GM13976 (cell line): ENCODE data around the gene NEDD4L.

Source experiments
- DNase-seq: peaks from one replicate; pipeline ENCODE4 v3.0.0; 2012; ENCODE audit warnings: low spot score
- CTCF ChIP-seq: IDR thresholded peaks from 2 replicates; pipeline ENCODE4 v1.5.1; 2012; ENCODE audit warnings: borderline replicate concordance, mild to moderate bottlenecking; ENCODE audit not compliant: insufficient read depth; ENCODE audit errors: extremely low read depth, missing control alignments, control extremely low read depth
- in situ Hi-C: fragments of 300-500 bp; cut with MboI; formaldehyde crosslinking; loops from one replicate; pipeline ENCODE4 v1.12.0; 2022; ENCODE audit warnings: low sequenced_read_pairs, mixed read lengths, inconsistent platforms; ENCODE audit not compliant: unreplicated experiment

NEDD4L gene

GRCh38 chr18:58188996-58189395, 145.0 kb downstream of the NEDD4L start:
- TF ChIP-seq CTCF: no peak
- in situ Hi-C loops: loop anchor here (25.0 kb wide), 1 partner anchor 573 kb away; no protein-coding TSS in a partner anchor
- DNase-seq: no peak

GRCh38 chr18:58190842-58191530, 147.0 kb downstream of the NEDD4L start:
- no peak for DNase-seq
- in situ Hi-C loops: loop anchor here (25.0 kb wide), 1 partner anchor 571 kb away; no protein-coding TSS in a partner anchor
- no peak for TF ChIP-seq CTCF

GRCh38 chr18:58191626-58192025, 147.6 kb downstream of the NEDD4L start:
- in situ Hi-C loops: loop anchor here (25.0 kb wide), 1 partner anchor 571 kb away; no protein-coding TSS in a partner anchor
- no peak for TF ChIP-seq CTCF

DNA sequence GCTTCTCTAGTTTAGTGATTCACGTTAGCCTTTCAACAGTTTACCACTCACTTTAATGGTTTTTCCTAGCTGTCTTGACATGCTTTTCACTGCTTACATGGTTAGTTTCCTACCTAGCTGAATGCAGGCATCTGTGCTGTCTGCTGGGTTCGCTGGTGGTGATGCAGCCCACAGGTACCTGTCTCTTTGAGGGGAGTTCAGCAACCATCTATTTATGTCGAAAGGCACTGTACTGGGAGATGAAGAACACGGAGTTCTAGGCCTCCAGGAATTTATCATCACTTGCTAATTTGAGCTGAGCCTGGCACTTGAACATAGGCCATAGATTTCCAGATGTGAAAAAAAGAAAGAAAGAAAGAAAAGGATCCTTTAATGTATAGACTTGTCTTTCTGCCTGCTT, 148.5 kb downstream of the NEDD4L start:
- no peak for DNase-seq
- TF ChIP-seq CTCF: no peak
- in situ Hi-C loops: loop anchor here (25.0 kb wide), 1 partner anchor 570 kb away; no protein-coding TSS in a partner anchor

More at GRCh38 chr18:58191626-58192025, 147.6 kb downstream of the NEDD4L start:
- no peak for DNase-seq

DNA sequence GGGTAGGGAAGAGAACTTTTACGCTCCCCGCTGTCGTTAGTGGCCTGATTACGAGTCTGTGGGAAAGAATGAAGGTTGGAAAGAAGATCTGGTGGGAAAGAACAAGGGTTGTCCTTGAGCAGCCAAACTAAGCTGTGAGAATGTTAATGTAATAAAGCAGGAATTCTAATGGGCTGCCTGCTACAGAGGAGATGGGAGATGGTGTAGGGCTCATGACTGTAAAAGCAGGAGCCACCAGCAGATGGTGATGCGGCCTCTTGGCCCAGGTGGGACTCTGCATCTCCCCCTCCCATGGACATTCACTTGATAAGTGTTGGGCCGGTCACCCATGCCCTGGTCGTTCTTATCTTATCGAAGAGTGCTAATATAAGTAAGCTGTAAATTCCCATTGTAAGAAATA, 150.0 kb downstream of the NEDD4L start:
- no peak for DNase-seq
- no peak for TF ChIP-seq CTCF
- in situ Hi-C loops: loop anchor here (25.0 kb wide), 1 partner anchor 568 kb away; no protein-coding TSS in a partner anchor

- DNase-seq: peak; percentile 34
- in situ Hi-C loops: loop anchor here (25.0 kb wide), 1 partner anchor 567 kb away; no protein-coding TSS in a partner anchor
- no peak for TF ChIP-seq CTCF
These were observed 151.3 kb downstream of the NEDD4L start for GRCh38 chr18:58195278-58195765.
